Measurements from ENCODE around the gene PALS1. TPM values are rescaled to one million over a fixed set of nuclear protein-coding genes. Genes with fewer than 3 reads are reported as not detected.

Gene PALS1
- total RNA-seq (10 to 100 TPM; 25.4 to 27.3 TPM), polyA plus RNA-seq (ENCODE audit: insufficient read depth, low read depth, low replicate concordance) (13.5 TPM)
- long read RNA-seq, donor 1, full-length matches to known transcripts = 1 of 24 reads
- long read RNA-seq, donor 1, partial matches to known transcripts = 23 of 24 reads
- long read RNA-seq, donor 1, other reads (novel, unspliced or antisense) = 0 of 24 reads
- long read RNA-seq, donor 2, full-length matches to known transcripts = 2 of 2 reads
- long read RNA-seq, donor 2, partial matches to known transcripts = 0 of 2 reads
- long read RNA-seq, donor 2, other reads (novel, unspliced or antisense) = 0 of 2 reads

- H3K4me1 ChIP-seq = peaks cover 9% of the 10 kb centered on the region
- intact Hi-C loops (cut with DNase I; ENCODE audit: low total_unique reads) = loop anchor here (5.0 kb wide), 1 partner anchor 116 kb away; the partner anchor contains the start of gene ATP6V1D
- no peak for TF ChIP-seq POLR2A (IDR thresholded peaks at IDR 0.05)
- TF ChIP-seq CTCF (IDR thresholded peaks at IDR 0.05) = no peak
Observed at GRCh38 chr14:67241411-67242167, at the start of gene PALS1. PALS1 (plus strand) TSS chr14:67241435; CDS start chr14:67279171, 37,736 bp downstream.

GRCh38 chr14:67191768-67192290 is 49.4 kb upstream of the PALS1 start:
- intact Hi-C loops (cut with DNase I; ENCODE audit: low total_unique reads) = no loop called here
- Histone ChIP-seq H3K9me3 (no peaks in the 10 kb centered on the region), H3K27me3 (no peaks in the 10 kb centered on the region), H3K27ac (no peak overlapping the region), H3K4me1 (no peaks in the 10 kb centered on the region), H3K4me3 (no peak overlapping the region), H3K36me3 (ENCODE audit: low read depth, missing control alignments) (no peaks in the 10 kb centered on the region)
- TF ChIP-seq POLR2A (IDR thresholded peaks at IDR 0.05) (no peak), CTCF (IDR thresholded peaks at IDR 0.05) (no peak)
- DNase-seq = no peak
- 82 to 86% methylated on average over 8 of the region's 8 CpGs for WGBS, 2 donors

More at GRCh38 chr14:67241411-67242167, at the start of gene PALS1:
- Histone ChIP-seq H3K4me3 (peak within 1 kb of the TSS; percentile 81 to 93), H3K27me3 (no peaks in the 10 kb centered on the region), H3K36me3 (ENCODE audit: low read depth, missing control alignments) (no peaks in the 10 kb centered on the region), H3K9me3 (no peaks in the 10 kb centered on the region), H3K27ac (peak within 1 kb of the TSS; percentile 95 to 98)
- peak; percentile 59 for DNase-seq
- WGBS, 2 donors = 1% methylated on average over 46 to 63 of the region's 64 CpGs

GRCh38 chr14:67192366-67192765 is 48.9 kb upstream of the PALS1 start:
- Histone ChIP-seq H3K4me3 (no peak overlapping the region), H3K9me3 (no peaks in the 10 kb centered on the region), H3K27ac (no peak overlapping the region), H3K27me3 (no peaks in the 10 kb centered on the region), H3K4me1 (no peaks in the 10 kb centered on the region), H3K36me3 (ENCODE audit: low read depth, missing control alignments) (no peaks in the 10 kb centered on the region)
- WGBS, 2 donors = 86 to 94% methylated on average over 2 of the region's 2 CpGs
- intact Hi-C loops (cut with DNase I; ENCODE audit: low total_unique reads) = no loop called here
- DNase-seq = no peak
- no peak for TF ChIP-seq POLR2A (IDR thresholded peaks at IDR 0.05)
- no peak for TF ChIP-seq CTCF (IDR thresholded peaks at IDR 0.05)

- no peak overlapping the region for H3K27ac ChIP-seq
- DNase-seq = no peak
- 76% methylated on average over 2 of the region's 2 CpGs for WGBS, 2 donors
Observed at GRCh38 chr14:67195279-67195678, 46.0 kb upstream of the PALS1 start.

More at GRCh38 chr14:67195279-67195678, 46.0 kb upstream of the PALS1 start:
- H3K36me3 ChIP-seq (ENCODE audit: low read depth, missing control alignments) = no peaks in the 10 kb centered on the region
- H3K9me3 ChIP-seq = no peaks in the 10 kb centered on the region
- intact Hi-C loops (cut with DNase I; ENCODE audit: low total_unique reads) = no loop called here
- H3K4me3 ChIP-seq = no peak overlapping the region
- no peaks in the 10 kb centered on the region for H3K27me3 ChIP-seq
- no peaks in the 10 kb centered on the region for H3K4me1 ChIP-seq
- TF ChIP-seq CTCF (IDR thresholded peaks at IDR 0.05) = no peak
